CD4-positive, alpha-beta T cell (primary cell): ENCODE results near the gene KCNMB4. TPM values are rescaled to one million over a fixed set of nuclear protein-coding genes. Genes with fewer than 3 reads are reported as not detected.

Experiments
- ATAC-seq: fragments of 200-7000 bp; cut with Tn5 transposase; one replicate; pipeline ENCODE4 v1.10.0; 2022; ENCODE audit warnings: mild to moderate bottlenecking; ENCODE audit not compliant: poor library complexity
- CTCF ChIA-PET: fragments of 350-600 bp; sonication (Branson Sonifier 250); formaldehyde crosslinking; loops from one replicate; lab custom pipeline; 2021; ENCODE audit warnings: antibody characterized with exemption, inconsistent platforms; lab: Charles Lee
- POLR2A ChIA-PET: fragments of 350-600 bp; sonication (Branson Sonifier 250); formaldehyde crosslinking; loops from one replicate; lab custom pipeline; 2021; ENCODE audit warnings: antibody characterized with exemption, inconsistent platforms; lab: Charles Lee
- DNase-seq, 14 experiments: peaks; one replicate each; pipeline ENCODE4 v3.0.0-alpha.2; 2013 to 2020; ENCODE audit warnings: mixed read lengths in 2 of 14
- H3K27ac ChIP-seq, 2 donors: one replicate each; pipeline versions ENCODE4 v1.5.1 to v1.7.0; 2013; ENCODE audit warnings: low read length in 2 of 2, low read depth in 1 of 2, mild to moderate bottlenecking in 1 of 2
- H3K27me3 ChIP-seq, 2 experiments: 1 replicate in 1 of 2; 2 replicates in 1 of 2; pipeline versions ENCODE4 v1.6.1 to v1.7.0; 2013; ENCODE audit warnings: low read length in 2 of 2, control low read depth in 1 of 2, mild to moderate bottlenecking in 1 of 2, moderate library complexity in 1 of 2; ENCODE audit not compliant: insufficient read depth in 2 of 2, control insufficient read depth in 1 of 2
- H3K36me3 ChIP-seq: one replicate; pipeline ENCODE4 v1.6.1; 2013; ENCODE audit warnings: low read length, control low read depth; ENCODE audit not compliant: insufficient read depth
- H3K4me1 ChIP-seq: one replicate; pipeline ENCODE4 v1.6.1; 2013; ENCODE audit warnings: low read length, control low read depth; ENCODE audit not compliant: insufficient read depth
- H3K4me3 ChIP-seq: one replicate; pipeline ENCODE4 v1.5.1; 2013; ENCODE audit warnings: mild to moderate bottlenecking, low read length, moderate library complexity
- H3K9me3 ChIP-seq, 2 experiments: 1 replicate in 1 of 2; 2 replicates in 1 of 2; pipeline versions ENCODE4 v1.6.1 to v1.7.0; 2013; ENCODE audit warnings: low read length in 2 of 2, mild to moderate bottlenecking in 2 of 2, control low read depth in 1 of 2, moderate library complexity in 1 of 2; ENCODE audit not compliant: control insufficient read depth in 1 of 2, insufficient read depth in 1 of 2
- H3K27ac Mint-ChIP-seq: one replicate; pipeline ENCODE4 v1.8.0; 2020; ENCODE audit warnings: mixed read lengths
- H3K27me3 Mint-ChIP-seq: one replicate; pipeline ENCODE4 v1.8.0; 2021; ENCODE audit warnings: mixed read lengths
- H3K36me3 Mint-ChIP-seq: one replicate; pipeline ENCODE4 v1.8.0; 2021; ENCODE audit warnings: low read depth, mixed read lengths
- H3K4me1 Mint-ChIP-seq: one replicate; pipeline ENCODE4 v1.8.0; 2021; ENCODE audit warnings: low read depth, mixed read lengths
- H3K4me3 Mint-ChIP-seq: one replicate; pipeline ENCODE4 v1.8.0; 2020; ENCODE audit warnings: mild to moderate bottlenecking, mixed read lengths
- H3K9me3 Mint-ChIP-seq: one replicate; pipeline ENCODE4 v1.8.0; 2020; ENCODE audit warnings: mixed read lengths
- CTCF ChIP-seq: fragments of 200-600 bp; IDR thresholded peaks from one replicate; pipeline ENCODE4 v1.8.0; 2022; ENCODE audit warnings: antibody characterized with exemption, mild to moderate bottlenecking
- intact Hi-C, 2 experiments: fragments of 100-400 bp; cut with DNase I in 1 of 2; cut with micrococcal nuclease in 1 of 2; formaldehyde crosslinking; loops; one replicate each; pipeline versions ENCODE4 v1.15.1 to v1.9.0; 2023 to 2025; cut with DNase I, micrococcal nuclease
- total RNA-seq, 174 experiments: library from RNA in 2 of 174; stranded (reverse) in 2 of 174; gene quantifications; one replicate each; pipeline ENCODE4 v1.2.3 and lab custom pipeline; 2021 to 2026

KCNMB4 gene
- total RNA-seq, 2 experiments from 2014 or later: 0.53 to 0.71 TPM

- intact Hi-C loops: no loop called here
- ATAC-seq (no peak), DNase-seq (no peak)
- H3K27ac Mint-ChIP-seq: no peak overlapping the region
- Histone ChIP-seq H3K27me3 (no peaks in the 10 kb centered on the region), H3K36me3 (no peaks in the 10 kb centered on the region), H3K4me1 (no peaks in the 10 kb centered on the region), H3K9me3 (no peaks in the 10 kb centered on the region), H3K27ac (no peak overlapping the region), H3K4me3 (no peak overlapping the region)
- ChIA-PET CTCF (no interaction called here), POLR2A (no interaction called here)
- no peak overlapping the region for H3K4me3 Mint-ChIP-seq
- no peak for TF ChIP-seq CTCF
- H3K4me1 Mint-ChIP-seq: no peaks in the 10 kb centered on the region
- peaks cover 16% of the 10 kb centered on the region for H3K36me3 Mint-ChIP-seq
- no peaks in the 10 kb centered on the region for H3K27me3 Mint-ChIP-seq
- H3K9me3 Mint-ChIP-seq: no peaks in the 10 kb centered on the region
Observed at GRCh38 chr12:70400124-70400523, 34.0 kb downstream of the KCNMB4 start.

GRCh38 chr12:70402597-70402996 lies 36.5 kb downstream of the KCNMB4 start:
- ChIA-PET CTCF (interaction anchor here (1.5 kb wide), 1 partner anchor 9 kb away, joined by 5 read pairs; no protein-coding TSS in a partner anchor), POLR2A (no interaction called here)
- H3K27me3 ChIP-seq: no peaks in the 10 kb centered on the region
- no peak for DNase-seq
- H3K9me3 ChIP-seq: no peaks in the 10 kb centered on the region
- H3K4me3 Mint-ChIP-seq: no peak overlapping the region
- H3K9me3 Mint-ChIP-seq: no peaks in the 10 kb centered on the region
- no peak overlapping the region for H3K27ac Mint-ChIP-seq
- intact Hi-C loops: no loop called here
- peaks cover 16% of the 10 kb centered on the region for H3K36me3 Mint-ChIP-seq
- H3K4me1 ChIP-seq: no peaks in the 10 kb centered on the region
- TF ChIP-seq CTCF: no peak
- no peaks in the 10 kb centered on the region for H3K36me3 ChIP-seq
- H3K27me3 Mint-ChIP-seq: no peaks in the 10 kb centered on the region
- H3K4me1 Mint-ChIP-seq: no peaks in the 10 kb centered on the region
- H3K27ac ChIP-seq: no peak overlapping the region
- ATAC-seq: no peak
- H3K4me3 ChIP-seq: no peak overlapping the region

DNA sequence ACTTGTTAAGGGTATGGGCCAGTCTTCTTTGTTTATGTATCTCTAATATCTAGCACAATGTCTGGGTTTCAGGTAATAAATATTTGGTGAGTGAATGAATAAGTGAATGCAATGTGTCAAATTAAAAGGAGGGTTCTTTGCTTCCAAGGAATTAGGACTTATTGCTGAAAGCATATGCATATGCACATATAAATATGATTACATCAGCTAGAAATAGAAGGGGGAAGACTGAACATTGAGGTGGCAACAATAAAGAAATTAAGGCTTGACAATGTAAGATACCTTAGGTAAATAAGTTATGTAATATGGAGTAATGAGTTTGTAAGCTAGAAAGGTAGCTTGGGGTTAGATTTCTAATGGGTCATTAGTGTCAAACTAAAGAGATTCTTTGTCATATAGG lies 37.7 kb downstream of the KCNMB4 start:
- H3K9me3 ChIP-seq: no peaks in the 10 kb centered on the region
- DNase-seq: no peak
- intact Hi-C loops: no loop called here
- H3K4me1 ChIP-seq: no peaks in the 10 kb centered on the region
- Mint-ChIP-seq H3K36me3 (peaks cover 16% of the 10 kb centered on the region), H3K27ac (no peak overlapping the region), H3K27me3 (no peaks in the 10 kb centered on the region), H3K9me3 (no peaks in the 10 kb centered on the region), H3K4me1 (no peaks in the 10 kb centered on the region), H3K4me3 (no peak overlapping the region)
- H3K27ac ChIP-seq: no peak overlapping the region
- no peaks in the 10 kb centered on the region for H3K36me3 ChIP-seq
- no peak overlapping the region for H3K4me3 ChIP-seq
- no peak for ATAC-seq
- POLR2A ChIA-PET: no interaction called here
- H3K27me3 ChIP-seq: no peaks in the 10 kb centered on the region
- CTCF ChIA-PET: interaction anchor here (1.5 kb wide), 1 partner anchor 8 kb away, joined by 5 read pairs; no protein-coding TSS in a partner anchor
- no peak for TF ChIP-seq CTCF
